Caki2 (cell line): ENCODE measurements around the gene LMNA. TPM values are rescaled to one million over a fixed set of nuclear protein-coding genes. Genes with fewer than 3 reads are reported as not detected.

Source experiments
- DNase-seq: peaks from one replicate; pipeline ENCODE4 v3.0.0-alpha.2; 2015; ENCODE audit warnings: low read depth
- in situ Hi-C: cut with HindIII; loops from 2 replicates; pipeline ENCODE4 v1.10.0; 2016; ENCODE audit warnings: low sequenced_read_pairs, low pct_unique_long_range_greater_than_20kb, mixed read lengths
- total RNA-seq: library from RNA; depleted of rRNA; stranded (reverse); fragments of >200 nt; shearing (Covaris generic); gene quantifications from 2 replicates; pipeline ENCODE4 v1.2.3, GENCODE V29; 2014; ENCODE audit warnings: low replicate concordance

The LMNA gene
- total RNA-seq, 1 experiment from 2014 or later = 652 TPM

DNA sequence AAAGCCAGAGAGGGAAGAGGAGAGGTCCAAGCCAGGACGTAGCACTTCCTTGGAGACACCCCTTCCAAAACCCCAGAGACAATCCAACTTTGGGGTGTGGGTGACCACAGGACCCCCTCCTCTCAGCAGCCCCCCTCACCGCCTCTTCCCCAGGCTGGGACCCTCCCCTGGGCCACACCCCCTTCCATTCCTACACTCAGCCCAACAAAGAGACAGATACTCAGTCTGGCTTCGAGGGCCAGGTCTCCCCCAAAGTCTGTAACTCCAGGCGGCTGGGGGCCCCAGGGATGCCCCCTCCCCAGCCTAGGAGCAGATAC is 33.7 kb upstream of the LMNA start:
- in situ Hi-C loops = no loop called here
- no peak for DNase-seq

GRCh38 chr1:156081180-156081916 is 33.2 kb upstream of the LMNA start:
- no peak for DNase-seq
- in situ Hi-C loops = no loop called here

DNA sequence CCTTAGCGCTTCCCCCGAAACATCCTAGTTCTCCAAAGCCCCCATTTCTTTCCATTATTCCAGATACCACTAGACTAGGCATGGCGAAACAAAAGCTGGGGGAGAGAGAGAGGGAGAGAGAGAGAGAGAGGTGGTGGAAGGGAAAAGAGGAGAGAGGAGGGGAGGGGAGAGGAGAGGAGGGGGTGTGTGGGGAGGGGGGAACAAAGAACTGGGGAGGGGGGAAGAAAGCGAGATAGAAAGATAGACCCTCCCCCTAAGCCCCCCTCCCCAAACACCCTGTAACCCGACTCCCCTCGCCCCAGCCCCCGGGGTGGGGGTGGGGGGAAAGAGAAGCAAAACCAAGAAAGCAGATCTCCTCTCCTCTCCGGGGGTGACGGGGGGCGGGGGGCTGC is 32.6 kb upstream of the LMNA start:
- in situ Hi-C loops = no loop called here
- no peak for DNase-seq

GRCh38 chr1:156082309-156083091 is 32.0 kb upstream of the LMNA start, which contains the start of gene MEX3A:
Gene MEX3A, minus strand, starts transcription at chr1:156082465. Its CDS starts 467 bp downstream, at chr1:156081998.
- DNase-seq = no peak
- in situ Hi-C loops = no loop called here

DNA sequence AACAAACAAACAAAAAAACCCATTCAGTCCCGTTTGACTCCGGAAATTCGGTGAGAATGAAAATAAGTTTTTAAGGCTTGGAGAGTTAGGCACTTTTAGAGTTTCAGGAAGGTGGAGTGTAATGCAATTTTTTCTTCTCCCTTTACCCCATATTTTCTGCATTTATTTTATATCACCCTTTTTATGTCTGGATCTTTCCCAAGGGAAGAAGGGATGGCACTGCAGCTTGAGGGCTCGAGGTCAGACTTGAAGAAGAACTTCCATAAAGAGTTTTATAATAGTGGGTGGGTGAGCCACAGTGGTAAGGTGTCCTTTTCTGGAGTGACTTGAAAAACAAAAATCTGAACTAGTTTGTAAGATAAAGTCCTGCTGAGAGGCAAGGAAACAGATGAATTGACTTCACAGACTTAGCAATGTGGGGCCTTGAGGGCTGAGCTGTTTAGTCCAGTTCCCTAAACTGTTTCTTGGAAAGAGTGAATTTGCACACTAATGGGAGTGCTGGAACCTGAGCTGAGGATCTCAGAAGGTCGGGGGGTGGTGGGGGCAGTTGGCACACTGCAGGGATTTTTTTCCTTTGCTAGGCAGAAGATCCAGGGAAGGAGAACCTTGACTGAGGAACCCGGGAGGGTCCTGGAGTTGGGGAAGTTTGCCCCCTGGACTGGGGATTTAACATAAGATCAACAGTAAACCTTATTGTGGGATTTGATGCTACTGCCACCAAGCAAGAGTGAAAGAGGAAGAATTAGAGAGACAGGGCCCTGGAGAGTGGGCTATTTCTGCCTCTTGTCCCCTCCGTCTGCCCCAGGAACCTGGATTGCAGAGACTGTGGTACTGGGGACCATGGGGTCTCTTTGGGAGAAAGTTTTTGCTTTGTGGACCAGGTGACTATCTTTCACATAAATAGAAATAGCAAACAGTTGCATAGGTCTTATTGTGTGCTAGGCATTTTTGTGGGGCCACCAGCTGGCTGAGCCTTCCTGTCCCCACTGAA is 30.4 kb upstream of the LMNA start:
- no peak for DNase-seq
- in situ Hi-C loops = no loop called here

DNA sequence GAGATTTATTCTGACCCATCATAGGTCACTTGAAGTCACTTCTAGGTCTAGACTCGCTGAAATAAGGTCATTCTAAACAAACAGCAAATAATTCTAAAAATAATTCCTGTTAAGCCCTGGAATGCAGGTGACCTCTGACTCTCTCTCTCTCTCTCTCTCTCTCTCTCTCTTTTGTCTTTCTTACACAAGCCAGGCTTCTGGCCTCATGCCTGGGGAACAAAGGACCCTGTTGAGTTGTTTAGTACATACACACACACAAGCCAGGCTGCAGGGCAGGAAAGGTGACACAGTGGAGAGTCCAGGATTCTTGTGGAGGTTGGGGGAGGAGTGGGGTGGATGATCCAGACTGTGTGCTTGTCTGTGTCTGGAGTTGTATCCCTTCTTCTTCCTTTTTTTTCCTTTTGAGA is 28.3 kb upstream of the LMNA start:
- in situ Hi-C loops = no loop called here
- no peak for DNase-seq

- DNase-seq = no peak
- in situ Hi-C loops = no loop called here
Measured at GRCh38 chr1:156089704-156090103, 24.8 kb upstream of the LMNA start.

DNA sequence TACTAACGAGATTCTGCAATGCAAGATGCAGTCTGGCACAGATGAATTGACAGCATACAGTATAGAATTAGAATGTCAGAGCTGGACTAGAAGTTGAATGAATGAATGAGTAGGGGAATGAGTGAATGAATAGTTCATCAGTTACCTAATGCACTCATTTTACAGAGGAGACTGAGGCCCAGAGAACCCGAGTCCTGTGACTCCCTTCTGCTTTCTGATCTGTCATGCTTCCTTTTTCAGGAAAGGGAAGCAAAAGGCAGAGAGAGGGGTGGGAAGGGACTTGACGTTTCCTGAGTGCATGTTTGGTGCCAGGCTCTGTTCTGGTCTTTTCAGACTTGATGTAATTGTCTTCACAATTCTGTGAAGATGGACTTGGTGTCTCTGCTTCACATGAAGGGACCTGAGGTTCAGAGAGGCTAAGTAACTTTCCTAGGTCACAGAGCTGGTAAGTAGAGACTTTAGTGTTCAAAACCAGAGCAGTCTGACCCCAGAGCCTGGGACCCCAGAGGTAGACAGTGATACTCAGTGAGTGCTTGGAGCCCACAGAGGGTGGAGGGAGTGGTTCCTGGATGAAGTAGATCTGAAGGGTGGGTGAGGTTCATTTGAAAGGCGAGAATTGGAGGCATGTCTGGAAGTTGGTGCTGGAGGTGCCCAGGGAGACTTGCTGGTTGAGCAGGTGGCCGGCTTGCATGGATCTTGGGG is 24.2 kb upstream of the LMNA start:
- in situ Hi-C loops = no loop called here
- DNase-seq = no peak

DNA sequence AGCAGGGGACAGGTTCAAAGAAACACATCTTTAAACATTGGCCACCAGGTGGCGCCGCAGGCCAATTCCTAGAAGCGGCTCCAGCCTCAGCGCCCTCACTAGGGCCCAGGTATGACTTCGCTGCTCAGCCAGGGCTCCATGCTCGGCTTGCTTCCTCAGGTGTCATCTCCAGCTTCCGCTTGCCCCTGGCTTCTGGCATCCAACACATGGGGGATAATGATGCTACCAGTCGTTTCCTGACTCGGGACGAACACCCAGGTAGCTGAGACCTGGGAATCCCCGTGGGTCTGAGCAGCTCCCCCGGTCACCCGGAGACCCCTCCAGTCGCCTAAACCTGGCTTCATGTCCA is 23.7 kb upstream of the LMNA start:
- in situ Hi-C loops = no loop called here
- peak; percentile 59 for DNase-seq

DNA sequence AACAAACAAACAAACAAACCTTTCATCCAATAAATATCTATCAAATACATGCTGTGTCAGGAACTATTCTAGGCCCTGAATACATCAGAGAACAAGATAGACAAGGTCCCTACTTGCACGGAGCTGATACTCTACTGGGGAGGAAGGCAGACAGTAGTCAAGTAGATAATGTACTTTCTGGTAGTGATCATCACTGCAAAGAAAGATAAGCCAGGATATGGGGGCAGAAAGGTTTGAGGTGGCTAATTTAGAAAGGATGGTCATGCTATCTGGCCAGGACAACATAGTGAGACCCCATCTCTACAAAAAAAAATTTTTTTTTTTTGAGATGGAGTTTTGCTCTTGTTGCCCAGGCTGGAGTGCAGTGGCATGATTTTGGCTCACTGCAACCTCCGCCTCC is 22.9 kb upstream of the LMNA start:
- in situ Hi-C loops = no loop called here

DNA sequence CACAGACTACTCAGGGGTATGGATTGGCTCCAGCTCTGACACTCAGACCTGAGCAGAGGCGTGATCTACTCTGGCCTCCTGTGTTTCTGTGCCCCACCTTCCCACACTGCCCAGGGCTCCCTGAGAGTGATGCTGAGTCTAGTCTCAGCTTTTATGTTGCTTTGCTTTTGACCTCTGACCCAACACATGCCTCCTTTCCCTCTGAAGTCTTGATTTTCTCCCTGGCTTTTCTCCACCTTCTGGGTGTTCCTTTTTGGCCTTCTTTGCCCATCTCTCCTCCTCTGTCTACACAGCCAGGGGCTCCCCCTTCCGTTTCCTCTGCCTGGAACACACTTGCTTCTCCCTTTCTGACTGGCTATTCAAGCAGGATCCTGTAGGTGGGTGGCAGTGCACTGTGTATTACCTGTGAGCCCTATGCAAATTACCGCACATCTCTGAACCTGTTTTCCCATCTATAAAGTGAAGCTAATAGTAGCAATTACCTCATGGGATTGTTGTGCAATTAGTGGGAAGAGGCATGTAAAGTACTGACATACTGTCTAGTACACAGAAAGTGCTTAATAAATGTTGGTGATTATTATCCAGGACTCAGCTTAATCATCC is 18.5 kb upstream of the LMNA start:
- in situ Hi-C loops = no loop called here
- DNase-seq = no peak

More for the DNA sequence above, 22.9 kb upstream of the LMNA start:
- no peak for DNase-seq

DNA sequence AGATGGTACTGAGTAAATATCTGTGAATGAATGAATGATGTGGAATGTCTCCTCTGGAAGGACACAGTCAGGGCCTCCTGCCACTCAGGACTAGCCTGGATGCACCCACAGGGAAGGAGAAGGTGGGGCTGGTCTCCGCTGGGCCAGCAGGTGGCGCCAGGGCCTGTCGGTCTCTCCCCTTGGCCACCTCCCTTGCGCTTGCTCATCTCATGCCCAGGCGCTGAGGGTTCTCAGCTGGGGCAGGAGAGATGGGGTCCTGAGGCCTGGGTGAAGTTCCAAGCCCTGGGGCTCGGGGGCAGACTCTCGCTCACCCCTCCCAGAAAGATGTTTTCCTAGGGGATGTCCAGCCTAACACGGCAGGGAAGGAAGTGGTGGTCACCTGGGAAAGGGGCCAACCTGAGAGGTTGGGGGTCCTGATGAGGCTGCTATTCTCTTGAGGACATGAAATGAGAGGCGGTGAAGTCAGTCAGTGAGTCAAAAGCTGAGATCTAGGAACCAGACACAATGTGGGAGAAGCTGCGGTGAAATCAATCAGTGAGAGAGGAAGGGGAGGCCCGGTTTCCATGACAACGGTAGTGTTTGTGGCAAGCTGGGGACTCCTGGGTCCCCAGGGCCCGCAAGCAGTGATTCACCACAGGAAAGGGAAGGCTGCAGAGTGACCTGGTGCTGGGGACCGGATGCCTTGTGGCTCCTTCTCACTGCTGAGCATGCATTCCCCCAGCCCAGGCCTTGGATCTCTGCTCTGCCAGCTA is 17.7 kb upstream of the LMNA start:
- peak; percentile 80 for DNase-seq
- in situ Hi-C loops = no loop called here

GRCh38 chr1:156097499-156098178 is 16.9 kb upstream of the LMNA start:
- in situ Hi-C loops = no loop called here
- DNase-seq = no peak

DNA sequence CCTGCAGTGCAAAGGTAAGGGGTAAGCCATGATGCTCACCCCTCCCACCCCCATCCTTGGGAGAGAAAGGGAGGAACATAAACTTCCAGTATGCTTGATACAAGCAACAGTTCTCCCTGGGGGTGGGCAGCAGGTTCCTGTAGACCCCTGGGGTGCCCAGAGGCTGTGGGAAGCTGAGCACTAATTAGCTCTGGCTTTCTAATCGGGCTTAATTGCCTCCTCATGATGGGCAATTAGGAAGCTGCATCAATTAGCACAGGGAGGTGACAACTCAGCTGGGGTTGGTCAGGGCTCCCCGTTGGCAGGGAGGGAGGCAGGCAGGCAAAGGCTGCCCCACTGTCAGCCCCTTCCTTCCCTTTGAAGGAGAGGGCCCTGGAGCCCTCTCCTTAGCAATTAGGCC is 15.7 kb upstream of the LMNA start:
- in situ Hi-C loops = no loop called here
- no peak for DNase-seq

GRCh38 chr1:156099282-156099681 is 15.2 kb upstream of the LMNA start:
- in situ Hi-C loops = no loop called here
- DNase-seq = no peak

DNA sequence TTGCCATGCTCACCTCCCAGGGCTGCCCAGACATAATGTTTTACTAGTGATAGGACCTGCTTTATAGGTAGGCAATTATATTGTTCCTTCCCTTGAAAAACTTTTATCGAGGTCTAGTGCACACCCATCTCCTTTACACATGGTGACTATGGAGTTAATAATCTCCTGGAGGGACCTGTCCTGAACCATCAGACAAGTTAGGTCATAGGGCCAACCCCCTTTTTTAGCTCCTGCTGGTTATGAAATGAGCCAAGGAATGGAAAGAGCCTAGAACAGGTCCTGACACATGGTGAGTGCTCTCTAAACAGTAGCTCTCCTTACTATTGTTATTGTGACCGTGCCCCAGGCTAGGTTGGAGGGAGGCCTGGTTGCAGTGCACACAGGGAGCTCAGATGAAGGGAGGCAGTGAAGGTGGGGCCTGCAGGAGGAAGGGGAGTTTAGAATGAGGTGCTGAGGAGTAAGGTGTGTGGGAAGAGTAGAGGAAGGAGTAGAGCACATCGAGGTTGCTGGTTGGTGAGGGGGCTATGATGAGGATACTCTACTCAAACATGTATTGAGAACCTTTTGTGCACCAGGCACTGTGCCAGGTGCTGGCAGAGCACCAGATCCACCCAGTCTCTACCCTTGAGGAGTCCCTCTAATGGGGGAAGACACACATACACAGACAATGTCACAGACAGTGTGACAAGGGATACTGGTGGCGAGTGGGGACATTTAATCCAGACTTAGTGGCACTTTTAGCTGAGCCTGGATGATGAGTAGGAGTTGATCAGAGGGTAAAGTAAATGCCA is 14.1 kb upstream of the LMNA start:
- in situ Hi-C loops = no loop called here
- no peak for DNase-seq
